CD14-positive monocyte (primary cell): ENCODE data around the gene MSRB1. TPM values are rescaled to one million over a fixed set of nuclear protein-coding genes. Genes with fewer than 3 reads are reported as not detected.

Source experiments
- DNase-seq, 3 donors: peaks; one replicate each; pipeline ENCODE4 v3.0.0-alpha.2; 2011 to 2022
- H2AFZ ChIP-seq: 2 replicates; pipeline ENCODE4 v1.6.0; 2012; ENCODE audit warnings: mild to moderate bottlenecking, low read depth, low read length, inconsistent platforms; ENCODE audit not compliant: insufficient read depth, poor library complexity, severe bottlenecking
- H3K27ac ChIP-seq, 2 donors: 1 replicate in 1 of 2; 2 replicates in 1 of 2; pipeline ENCODE4 v1.5.1; 2012 to 2013; ENCODE audit warnings: low read length in 2 of 2, control low read depth in 1 of 2, inconsistent platforms in 1 of 2, low read depth in 1 of 2, mild to moderate bottlenecking in 1 of 2
- H3K27me3 ChIP-seq, 2 donors: one replicate each; pipeline versions ENCODE4 v1.6.0 to v1.6.1; 2011 to 2013; ENCODE audit warnings: low read length in 2 of 2; ENCODE audit not compliant: control insufficient read depth in 2 of 2, insufficient read depth in 2 of 2
- H3K36me3 ChIP-seq, 2 donors: replicated peaks in 1 of 2; 1 replicate in 1 of 2; 2 replicates in 1 of 2; pipeline versions ENCODE4 v1.5.1 to v1.6.1; 2012 to 2013; ENCODE audit warnings: low read length in 2 of 2, control low read depth in 1 of 2, inconsistent platforms in 1 of 2, mild to moderate bottlenecking in 1 of 2; ENCODE audit not compliant: insufficient read depth in 2 of 2, control insufficient read depth in 1 of 2
- H3K4me1 ChIP-seq, 2 donors: 1 replicate in 1 of 2; 2 replicates in 1 of 2; pipeline versions ENCODE4 v1.5.1 to v1.6.1; 2012 to 2013; ENCODE audit warnings: low read length in 2 of 2, control low read depth in 1 of 2, inconsistent platforms in 1 of 2, mild to moderate bottlenecking in 1 of 2, moderate library complexity in 1 of 2; ENCODE audit not compliant: insufficient read depth in 2 of 2, control insufficient read depth in 1 of 2
- H3K4me2 ChIP-seq: replicated peaks from 2 replicates; pipeline ENCODE3; 2012; ENCODE audit warnings: low read length, moderate library complexity, mild to moderate bottlenecking; ENCODE audit not compliant: poor library complexity, severe bottlenecking; ENCODE audit errors: extremely low read depth
- H3K4me3 ChIP-seq, 3 experiments: fragments of 200-600 bp in 1 of 3; sonication (generic) in 1 of 3; replicated peaks in 1 of 3; 1 replicate in 2 of 3; 2 replicates in 1 of 3; pipeline ENCODE4 v1.5.1; 2011 to 2013; ENCODE audit warnings: low read length in 3 of 3, mild to moderate bottlenecking in 3 of 3, control low read depth in 2 of 3, low read depth in 2 of 3, inconsistent platforms in 1 of 3, moderate library complexity in 1 of 3
- H3K79me2 ChIP-seq: 2 replicates; pipeline ENCODE4 v1.6.0; 2012; ENCODE audit warnings: mild to moderate bottlenecking, control low read depth, inconsistent platforms, low read length, moderate library complexity; ENCODE audit not compliant: insufficient read depth
- H3K9ac ChIP-seq: 2 replicates; pipeline ENCODE4 v1.6.0; 2017; ENCODE audit warnings: low read length, mild to moderate bottlenecking; ENCODE audit not compliant: insufficient read depth, poor library complexity, severe bottlenecking
- H3K9me3 ChIP-seq, 2 donors: replicated peaks in 1 of 2; 1 replicate in 1 of 2; 2 replicates in 1 of 2; pipeline versions ENCODE4 v1.5.1 to v1.6.1; 2012 to 2013; ENCODE audit warnings: low read length in 2 of 2, control low read depth in 1 of 2; ENCODE audit not compliant: control insufficient read depth in 1 of 2, insufficient read depth in 1 of 2
- H4K20me1 ChIP-seq: 2 replicates; pipeline ENCODE4 v1.6.0; 2012; ENCODE audit warnings: mild to moderate bottlenecking, low read length, control low read depth, moderate library complexity; ENCODE audit not compliant: insufficient read depth
- H3K27ac Mint-ChIP-seq, 7 donors: one replicate each; pipeline ENCODE4 v1.8.0; 2020; ENCODE audit warnings: mild to moderate bottlenecking in 7 of 7, mixed read lengths in 7 of 7, moderate library complexity in 6 of 7, inconsistent platforms in 2 of 7
- H3K27me3 Mint-ChIP-seq, 3 donors: one replicate each; pipeline ENCODE4 v1.8.0; 2021 to 2022; ENCODE audit warnings: low read depth in 3 of 3, mild to moderate bottlenecking in 3 of 3, mixed read lengths in 3 of 3, moderate library complexity in 3 of 3, inconsistent platforms in 1 of 3
- H3K36me3 Mint-ChIP-seq, 2 donors: one replicate each; pipeline ENCODE4 v1.8.0; 2020; ENCODE audit warnings: mixed read lengths in 2 of 2, inconsistent platforms in 1 of 2, mild to moderate bottlenecking in 1 of 2
- H3K4me1 Mint-ChIP-seq: one replicate; pipeline ENCODE4 v1.8.0; 2020; ENCODE audit warnings: mild to moderate bottlenecking, mixed read lengths
- H3K4me3 Mint-ChIP-seq, 2 donors: one replicate each; pipeline ENCODE4 v1.8.0; 2020; ENCODE audit warnings: mild to moderate bottlenecking in 2 of 2, mixed read lengths in 2 of 2, moderate library complexity in 1 of 2
- H3K9me3 Mint-ChIP-seq, 7 donors: one replicate each; pipeline ENCODE4 v1.8.0; 2020 to 2022; ENCODE audit warnings: mixed read lengths in 7 of 7, mild to moderate bottlenecking in 6 of 7, moderate library complexity in 6 of 7, inconsistent platforms in 2 of 7
- CTCF ChIP-seq: fragments of 200-600 bp; IDR thresholded peaks from one replicate; pipeline ENCODE4 v1.8.0; 2022; ENCODE audit warnings: antibody characterized with exemption, mild to moderate bottlenecking
- WGBS: methylation state at CpG from one replicate; pipeline ENCODE4 v1.1.5; 2013; ENCODE audit warnings: missing lambda C conversion rate; ENCODE audit not compliant: insufficient coverage; 5-methylcytosine and 5-hydroxymethylcytosine counted together
- intact Hi-C, 2 donors: fragments of 100-400 bp; cut with micrococcal nuclease; formaldehyde crosslinking; loops; one replicate each; pipeline versions ENCODE4 v1.15.0 to v1.15.1; 2023
- polyA plus RNA-seq, 3 donors: library from polyadenylated mRNA; depleted of rRNA in 1 of 3; unstranded in 2 of 3; stranded (reverse) in 1 of 3; fragments of 300-500 nt in 2 of 3; fragments of >200 nt in 1 of 3; fragmentation: Illumina TruSeq in 2 of 3; gene quantifications; 1 replicate in 2 of 3; 2 replicates in 1 of 3; pipeline ENCODE4 v1.2.3, GENCODE V29; 2012 to 2021

MSRB1 gene
- polyA plus RNA-seq, 3 donors: 116 to 427 (median 416) TPM

- Histone ChIP-seq H3K9me3 (no peaks in the 10 kb centered on the region), H3K4me2 (peak within 1 kb of the TSS; percentile 95), H3K4me1 (peaks cover 18 to 20% of the 10 kb centered on the region in 2 donors), H3K27me3 (no peaks in the 10 kb centered on the region), H3K4me3 (peak within 1 kb of the TSS; percentile 65 to 95 (median 70)), H2AFZ (peak within 1 kb of the TSS; percentile 99), H3K79me2 (peaks cover 11% of the 10 kb centered on the region), H3K27ac (peak within 1 kb of the TSS; percentile 67 to 95), H3K9ac (peak within 1 kb of the TSS; percentile 90), H4K20me1 (no peaks in the 10 kb centered on the region), H3K36me3 (peaks cover 29% of the 10 kb centered on the region in 2 donors)
- peak; percentile 88 to 94 (median 94) for DNase-seq
- WGBS: under 1% methylated on average over 78 of the region's 78 CpGs
- Mint-ChIP-seq H3K27me3 (peaks cover 0 to 2% (median 0%) of the 10 kb centered on the region in 3 donors), H3K4me1 (peaks cover 21% of the 10 kb centered on the region), H3K4me3 (peak within 1 kb of the TSS; percentile 91), H3K9me3 (peaks cover 0 to 2% (median 0%) of the 10 kb centered on the region in 7 donors), H3K36me3 (peaks cover 27 to 29% of the 10 kb centered on the region in 2 donors), H3K27ac (peak within 1 kb of the TSS; percentile 94 to 98 (median 98))
- no peak for TF ChIP-seq CTCF
- intact Hi-C loops: no loop called here
Observed at GRCh38 chr16:1971796-1972489, 28.9 kb upstream of the MSRB1 start, which contains the start of gene TBL3. Gene TBL3 (plus strand): TSS chr16:1972053. CDS start chr16:1972165, 112 bp downstream.

DNA sequence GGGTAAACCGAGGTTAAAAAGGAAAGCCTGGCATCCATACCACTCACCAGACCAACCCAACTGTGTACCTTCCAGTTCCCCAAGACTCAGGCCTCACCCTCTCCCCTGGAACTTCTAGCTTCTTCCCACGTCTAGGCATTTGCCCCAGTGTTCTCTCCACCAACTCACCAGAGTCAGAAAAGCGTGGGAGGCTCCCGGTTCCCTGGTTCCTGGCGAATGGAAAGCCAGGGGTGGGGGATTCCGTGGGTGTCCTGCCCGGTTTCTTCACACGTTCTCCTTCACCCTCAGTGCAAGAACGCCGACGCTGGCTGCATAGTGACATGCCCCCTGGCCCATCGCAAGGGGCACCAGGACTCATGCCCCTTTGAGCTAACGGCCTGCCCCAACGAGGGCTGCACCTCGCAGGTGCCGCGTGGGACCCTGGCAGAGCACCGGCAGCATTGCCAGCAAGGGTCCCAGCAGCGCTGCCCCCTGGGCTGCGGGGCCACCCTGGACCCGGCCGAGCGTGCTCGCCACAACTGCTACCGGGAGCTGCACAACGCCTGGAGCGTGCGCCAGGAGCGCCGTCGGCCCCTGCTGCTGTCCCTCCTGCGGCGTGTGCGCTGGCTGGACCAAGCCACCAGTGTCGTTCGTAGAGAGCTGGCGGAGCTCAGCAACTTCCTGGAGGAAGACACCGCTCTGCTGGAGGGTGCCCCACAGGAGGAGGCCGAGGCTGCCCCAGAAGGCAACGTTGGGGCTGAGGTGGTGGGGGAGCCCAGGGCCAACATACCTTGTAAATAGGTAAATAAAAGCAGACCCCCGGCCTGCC is 25.4 kb upstream of the MSRB1 start:
- H3K27ac Mint-ChIP-seq: no peak overlapping the region
- H3K4me3 Mint-ChIP-seq: peak overlapping the region in 1 of 2 donors; percentile 20
- Histone ChIP-seq H3K27ac (no peak overlapping the region), H4K20me1 (peaks cover 9% of the 10 kb centered on the region), H2AFZ (no peak overlapping the region), H3K9ac (no peak overlapping the region), H3K4me1 (peaks cover 34 to 39% of the 10 kb centered on the region in 2 donors), H3K36me3 (no peaks in the 10 kb centered on the region), H3K9me3 (no peaks in the 10 kb centered on the region), H3K79me2 (peaks cover 36% of the 10 kb centered on the region), H3K4me2 (no peak overlapping the region), H3K4me3 (no peak overlapping the region), H3K27me3 (no peaks in the 10 kb centered on the region)
- peaks cover 35% of the 10 kb centered on the region for H3K4me1 Mint-ChIP-seq
- no peak for TF ChIP-seq CTCF
- intact Hi-C loops: no loop called here
- peaks cover 4 to 6% of the 10 kb centered on the region in 2 donors for H3K36me3 Mint-ChIP-seq
- 92% methylated on average over 40 of the region's 41 CpGs for WGBS
- no peak for DNase-seq
- H3K9me3 Mint-ChIP-seq: peaks cover 0 to 2% (median 0%) of the 10 kb centered on the region in 7 donors
- peaks cover 0 to 2% (median 0%) of the 10 kb centered on the region in 3 donors for H3K27me3 Mint-ChIP-seq
